T-helper 22 cell (primary cell): ENCODE measurements around the gene OTOGL.
"Not testable (repeated sequence)": the region's sequence is repeated elsewhere in the genome, so short reads cannot be mapped to it uniquely, and the experiment has no call there.

ENCODE experiments used
- DNase-seq: peaks from one replicate; pipeline ENCODE4 v3.0.0-alpha.2; 2020; ENCODE audit warnings: low read depth

Gene OTOGL

GRCh38 chr12:80135624-80136023 lies 36.3 kb downstream of the OTOGL start:
- no peak for DNase-seq

- DNase-seq: no peak
These were observed 40.7 kb downstream of the OTOGL start for GRCh38 chr12:80140005-80140404.

- no peak for DNase-seq
These were observed 43.3 kb downstream of the OTOGL start for GRCh38 chr12:80142640-80143039.

- no peak for DNase-seq
These were observed 44.2 kb downstream of the OTOGL start for GRCh38 chr12:80143537-80143936.

- DNase-seq: not testable (repeated sequence)
These were observed 50.4 kb downstream of the OTOGL start for GRCh38 chr12:80149547-80150313.

GRCh38 chr12:80151131-80151530 lies 51.8 kb downstream of the OTOGL start:
- no peak for DNase-seq

- DNase-seq: no peak
These were observed 54.9 kb downstream of the OTOGL start for GRCh38 chr12:80154261-80154660.

GRCh38 chr12:80156306-80156705 lies 57.0 kb downstream of the OTOGL start:
- DNase-seq: no peak

GRCh38 chr12:80157645-80158044 lies 58.3 kb downstream of the OTOGL start:
- no peak for DNase-seq

- no peak for DNase-seq
These were observed 62.3 kb downstream of the OTOGL start for GRCh38 chr12:80161612-80162011.

GRCh38 chr12:80162177-80162576 lies 62.8 kb downstream of the OTOGL start:
- DNase-seq: no peak

GRCh38 chr12:80165746-80166145 lies 66.4 kb downstream of the OTOGL start:
- no peak for DNase-seq

- DNase-seq: no peak
These were observed 67.4 kb downstream of the OTOGL start for GRCh38 chr12:80166751-80167150.

- no peak for DNase-seq
These were observed 69.6 kb downstream of the OTOGL start for GRCh38 chr12:80168936-80169335.

- no peak for DNase-seq
These were observed 71.6 kb downstream of the OTOGL start for GRCh38 chr12:80170915-80171314.

- DNase-seq: no peak
These were observed 73.9 kb downstream of the OTOGL start for GRCh38 chr12:80173083-80173864.

GRCh38 chr12:80175307-80175930 lies 76.1 kb downstream of the OTOGL start:
- DNase-seq: no peak

- no peak for DNase-seq
These were observed 77.4 kb downstream of the OTOGL start for GRCh38 chr12:80176706-80177105.

- DNase-seq: no peak
These were observed 79.5 kb downstream of the OTOGL start for GRCh38 chr12:80178846-80179245.

GRCh38 chr12:80183939-80184338 lies 84.6 kb downstream of the OTOGL start:
- no peak for DNase-seq

- DNase-seq: no peak
These were observed 85.6 kb downstream of the OTOGL start for GRCh38 chr12:80184926-80185325.

GRCh38 chr12:80186727-80187217 lies 87.4 kb downstream of the OTOGL start:
- DNase-seq: no peak

- no peak for DNase-seq
These were observed 88.3 kb downstream of the OTOGL start for GRCh38 chr12:80187660-80188090.
